H9 (cell line): Measurements from ENCODE around the gene NRXN3. TPM values are rescaled to one million over a fixed set of nuclear protein-coding genes. Genes with fewer than 3 reads are reported as not detected.

Experiments
- DNase-seq: peaks from one replicate; pipeline ENCODE4 v3.0.0-alpha.2; 2017
- H2AFZ ChIP-seq: one replicate; pipeline ENCODE4 v1.6.1; 2013; ENCODE audit warnings: mild to moderate bottlenecking, low read length, control low read depth, moderate library complexity
- H2AK5ac ChIP-seq: 2 replicates; pipeline ENCODE4 v1.6.1; 2013; ENCODE audit warnings: low read length, control low read depth, mixed read lengths; ENCODE audit not compliant: insufficient read length
- H2BK120ac ChIP-seq: one replicate; pipeline ENCODE4 v1.6.1; 2013; ENCODE audit warnings: low read depth, mild to moderate bottlenecking, low read length, control low read depth, inconsistent platforms; ENCODE audit not compliant: poor library complexity, severe bottlenecking
- H2BK12ac ChIP-seq: 2 replicates; pipeline ENCODE4 v1.6.1; 2013; ENCODE audit warnings: low read length, control low read depth, mixed read lengths, low read depth; ENCODE audit not compliant: insufficient read length
- H2BK15ac ChIP-seq: 2 replicates; pipeline ENCODE4 v1.6.1; 2013; ENCODE audit warnings: low read depth, low read length, control low read depth
- H2BK20ac ChIP-seq: one replicate; pipeline ENCODE4 v1.6.1; 2013; ENCODE audit warnings: low read depth, mild to moderate bottlenecking, low read length, control low read depth, inconsistent platforms; ENCODE audit not compliant: poor library complexity, severe bottlenecking
- H2BK5ac ChIP-seq: 2 replicates; pipeline ENCODE4 v1.6.1; 2013; ENCODE audit warnings: low read length, control low read depth, mixed read lengths; ENCODE audit not compliant: insufficient read length
- H3K14ac ChIP-seq: 2 replicates; pipeline ENCODE4 v1.6.1; 2013; ENCODE audit warnings: low read length, control low read depth; ENCODE audit not compliant: insufficient read depth
- H3K18ac ChIP-seq: 2 replicates; pipeline ENCODE4 v1.6.1; 2013; ENCODE audit warnings: low read depth, mild to moderate bottlenecking, mixed read lengths, low read length, control low read depth; ENCODE audit not compliant: insufficient read length
- H3K23ac ChIP-seq: 2 replicates; pipeline ENCODE4 v1.6.1; 2013; ENCODE audit warnings: low read length, control low read depth, mixed read lengths, low read depth; ENCODE audit not compliant: insufficient read length
- H3K23me2 ChIP-seq: 2 replicates; pipeline ENCODE4 v1.6.1; 2013; ENCODE audit warnings: low read depth, mild to moderate bottlenecking, mixed read lengths, low read length, control low read depth; ENCODE audit not compliant: insufficient read length, poor library complexity, severe bottlenecking
- H3K27ac ChIP-seq: 2 replicates; pipeline ENCODE4 v1.5.1; 2013; ENCODE audit warnings: low read length, control low read depth, mixed read lengths, low read depth; ENCODE audit not compliant: insufficient read length
- H3K27me3 ChIP-seq: 2 replicates; pipeline ENCODE4 v1.6.1; 2013; ENCODE audit warnings: low read length, control low read depth, inconsistent platforms; ENCODE audit not compliant: insufficient read depth
- H3K4ac ChIP-seq: 2 replicates; pipeline ENCODE4 v1.6.1; 2013; ENCODE audit warnings: low read depth, mild to moderate bottlenecking, control low read depth, inconsistent platforms, low read length, moderate library complexity
- H3K4me1 ChIP-seq: 2 replicates; pipeline ENCODE4 v1.6.1; 2013; ENCODE audit warnings: low read length, control low read depth, inconsistent platforms; ENCODE audit not compliant: insufficient read depth
- H3K4me2 ChIP-seq: 2 replicates; pipeline ENCODE4 v1.6.1; 2013; ENCODE audit warnings: low read length, control low read depth, mixed read lengths; ENCODE audit not compliant: insufficient read length, insufficient read depth
- H3K56ac ChIP-seq: 2 replicates; pipeline ENCODE4 v1.6.1; 2013; ENCODE audit warnings: low read depth, mild to moderate bottlenecking, mixed read lengths, low read length, control low read depth; ENCODE audit not compliant: insufficient read length
- H3K79me1 ChIP-seq: 2 replicates; pipeline ENCODE4 v1.6.1; 2013; ENCODE audit warnings: low read depth, mild to moderate bottlenecking, moderate library complexity, low read length, control low read depth, inconsistent platforms; ENCODE audit not compliant: insufficient read depth, poor library complexity, severe bottlenecking
- H3K79me2 ChIP-seq: 2 replicates; pipeline ENCODE4 v1.6.1; 2013; ENCODE audit warnings: low read length, control low read depth, inconsistent platforms; ENCODE audit not compliant: insufficient read depth
- H3K9ac ChIP-seq: 2 replicates; pipeline ENCODE4 v1.6.1; 2013; ENCODE audit warnings: low read length, control low read depth, mixed read lengths; ENCODE audit not compliant: insufficient read length; ENCODE audit errors: extremely low read depth
- H3K9me3 ChIP-seq: one replicate; pipeline ENCODE4 v1.6.1; 2013; ENCODE audit warnings: low read depth, low read length, inconsistent platforms; ENCODE audit not compliant: control insufficient read depth
- H3T11ph ChIP-seq: one replicate; pipeline ENCODE4 v1.6.1; 2013; ENCODE audit warnings: mild to moderate bottlenecking, low read length, control low read depth, inconsistent platforms
- H4K20me1 ChIP-seq: one replicate; pipeline ENCODE4 v1.6.1; 2013; ENCODE audit not compliant: control insufficient read depth, insufficient read length, insufficient read depth
- H4K5ac ChIP-seq: 2 replicates; pipeline ENCODE4 v1.6.1; 2013; ENCODE audit warnings: low read depth, mild to moderate bottlenecking, mixed read lengths, low read length, control low read depth; ENCODE audit not compliant: insufficient read length
- H4K8ac ChIP-seq: replicated peaks from 2 replicates; pipeline ENCODE4 v1.6.1; 2013; ENCODE audit warnings: low read length, control low read depth, mixed read lengths, low read depth; ENCODE audit not compliant: insufficient read length
- H4K91ac ChIP-seq: 2 replicates; pipeline ENCODE4 v1.6.1; 2013; ENCODE audit warnings: low read depth, mild to moderate bottlenecking, moderate library complexity, mixed read lengths, low read length, control low read depth; ENCODE audit not compliant: insufficient read length
- H3K27ac Mint-ChIP-seq, 3 experiments: 2 replicates in 2 of 3; 3 replicates in 1 of 3; pipeline ENCODE4 v1.8.0; 2020 to 2021; ENCODE audit warnings: mixed read lengths in 3 of 3, mild to moderate bottlenecking in 1 of 3, moderate library complexity in 1 of 3
- H3K27me3 Mint-ChIP-seq: 2 replicates; pipeline ENCODE4 v1.8.0; 2021; ENCODE audit warnings: low read depth, mild to moderate bottlenecking, moderate library complexity, mixed read lengths
- H3K36me3 Mint-ChIP-seq, 3 experiments: 2 replicates in 2 of 3; 3 replicates in 1 of 3; pipeline ENCODE4 v1.8.0; 2020 to 2021; ENCODE audit warnings: low read depth in 3 of 3, mixed read lengths in 3 of 3; ENCODE audit not compliant: insufficient read depth in 1 of 3
- H3K4me1 Mint-ChIP-seq, 2 experiments: 2 replicates each; pipeline ENCODE4 v1.8.0; 2020; ENCODE audit warnings: mixed read lengths in 2 of 2
- H3K4me3 Mint-ChIP-seq, 2 experiments: 2 replicates in 1 of 2; 3 replicates in 1 of 2; pipeline ENCODE4 v1.8.0; 2020 to 2021; ENCODE audit warnings: mild to moderate bottlenecking in 2 of 2, mixed read lengths in 2 of 2, moderate library complexity in 1 of 2
- H3K9me3 Mint-ChIP-seq, 2 experiments: 2 replicates in 1 of 2; 3 replicates in 1 of 2; pipeline ENCODE4 v1.8.0; 2020; ENCODE audit warnings: mild to moderate bottlenecking in 2 of 2, mixed read lengths in 2 of 2, moderate library complexity in 1 of 2
- CTCF ChIP-seq: fragments of 200-600 bp; sonication (generic); conservative IDR thresholded peaks from 3 replicates; pipeline ENCODE4 v1.8.0; 2021; ENCODE audit warnings: antibody characterized with exemption, mild to moderate bottlenecking
- WGBS: extraction: QIAGEN DNeasy Blood & Tissue Kit; methylation state at CpG from one replicate; pipeline ENCODE4 v1.1.7; 2013; ENCODE audit warnings: missing lambda C conversion rate, low lambda C conversion rate, mixed read lengths; ENCODE audit not compliant: insufficient read length; ENCODE audit errors: extremely low coverage; 5-methylcytosine and 5-hydroxymethylcytosine counted together
- total RNA-seq: library from RNA; stranded (reverse); gene quantifications from 2 replicates; pipeline ENCODE4 v1.2.1, GENCODE V29; 2021

The NRXN3 gene
- total RNA-seq, 1 experiment from 2014 or later, result 1.8 TPM

GRCh38 chr14:79661752-79662151 is 1491.6 kb downstream of the NRXN3 start:
- H4K5ac ChIP-seq, result no peak overlapping the region
- Mint-ChIP-seq H3K36me3 (no peaks in the 10 kb centered on the region), H3K4me1 (peaks cover 0 to 3% of the 10 kb centered on the region in 2 experiments; a peak in 1 of 4 replicates), H3K27ac (no peak overlapping the region), H3K4me3 (no peak overlapping the region), H3K27me3 (no peaks in the 10 kb centered on the region; the same call in 1 of the 2 replicates), H3K9me3 (no peaks in the 10 kb centered on the region)
- H3K27ac ChIP-seq, result no peak overlapping the region
- H4K20me1 ChIP-seq, result no peaks in the 10 kb centered on the region
- H2AK5ac ChIP-seq, result no peak overlapping the region
- H4K8ac ChIP-seq, result no peak overlapping the region
- H3K18ac ChIP-seq, result no peak overlapping the region
- H3K14ac ChIP-seq, result no peak overlapping the region
- no peaks in the 10 kb centered on the region for H3K79me2 ChIP-seq
- H2BK5ac ChIP-seq, result no peak overlapping the region
- no peaks in the 10 kb centered on the region for H3K79me1 ChIP-seq
- no peaks in the 10 kb centered on the region for H3K4me1 ChIP-seq
- H2BK20ac ChIP-seq, result no peak overlapping the region
- TF ChIP-seq CTCF, result no peak
- no peak overlapping the region for H4K91ac ChIP-seq
- no peaks in the 10 kb centered on the region for H3K27me3 ChIP-seq
- H2AFZ ChIP-seq, result no peak overlapping the region
- no peaks in the 10 kb centered on the region for H3K9me3 ChIP-seq
- H3K9ac ChIP-seq, result no peak overlapping the region
- no peak overlapping the region for H2BK15ac ChIP-seq
- H3K4ac ChIP-seq, result no peak overlapping the region
- H3K23ac ChIP-seq, result no peak overlapping the region
- H2BK120ac ChIP-seq, result no peak overlapping the region
- no peak for DNase-seq
- H3K4me2 ChIP-seq, result no peak overlapping the region
- H2BK12ac ChIP-seq, result no peak overlapping the region
- H3K56ac ChIP-seq, result no peak overlapping the region
- H3K23me2 ChIP-seq, result no peaks in the 10 kb centered on the region
- H3T11ph ChIP-seq, result no peak overlapping the region
- no CpG with 5 or more reads among the region's 4 CpGs for WGBS
